Amniotic epithelial cell (primary cell): ENCODE data around the gene NOMO2.
"Not testable (repeated sequence)": the region's sequence is repeated elsewhere in the genome, so short reads cannot be mapped to it uniquely, and the experiment has no call there.

ENCODE experiments used
- DNase-seq: peaks from one replicate; pipeline ENCODE4 v3.0.0-alpha.2; 2010; ENCODE audit warnings: low read depth

NOMO2 gene

GRCh38 chr16:18561727-18562314, at the start of gene NOMO2:
NOMO2 (minus strand) TSS chr16:18562097; CDS start chr16:18562040, 57 bp downstream.
- DNase-seq: peak; percentile 1

GRCh38 chr16:18610147-18610803, 48.4 kb upstream of the NOMO2 start:
- not testable (repeated sequence) for DNase-seq

GRCh38 chr16:18608271-18608670, 46.4 kb upstream of the NOMO2 start:
- not testable (repeated sequence) for DNase-seq

- DNase-seq: not testable (repeated sequence)
Observed at GRCh38 chr16:18603572-18604246, 41.8 kb upstream of the NOMO2 start.

GRCh38 chr16:18598582-18598981, 36.7 kb upstream of the NOMO2 start:
- DNase-seq: not testable (repeated sequence)

- not testable (repeated sequence) for DNase-seq
Observed at GRCh38 chr16:18597734-18598133, 35.8 kb upstream of the NOMO2 start.

GRCh38 chr16:18597319-18597718, 35.4 kb upstream of the NOMO2 start:
- not testable (repeated sequence) for DNase-seq

- not testable (repeated sequence) for DNase-seq
Observed at GRCh38 chr16:18595796-18596195, 33.9 kb upstream of the NOMO2 start.

- DNase-seq: peak; percentile 44
Observed at GRCh38 chr16:18594880-18595279, 33.0 kb upstream of the NOMO2 start.

- DNase-seq: not testable (repeated sequence)
Observed at GRCh38 chr16:18593904-18594303, 32.0 kb upstream of the NOMO2 start.

GRCh38 chr16:18592982-18593381, 31.1 kb upstream of the NOMO2 start:
- not testable (repeated sequence) for DNase-seq

- DNase-seq: peak; percentile 1
Observed at GRCh38 chr16:18591908-18592307, 30.0 kb upstream of the NOMO2 start.

- DNase-seq: not testable (repeated sequence)
Observed at GRCh38 chr16:18591441-18591840, 29.5 kb upstream of the NOMO2 start.

GRCh38 chr16:18589806-18590205, 27.9 kb upstream of the NOMO2 start:
- DNase-seq: not testable (repeated sequence)

- DNase-seq: not testable (repeated sequence)
Observed at GRCh38 chr16:18586560-18587540, 25.0 kb upstream of the NOMO2 start.

- DNase-seq: not testable (repeated sequence)
Observed at GRCh38 chr16:18585789-18586188, 23.9 kb upstream of the NOMO2 start.

GRCh38 chr16:18582902-18583301, 21.0 kb upstream of the NOMO2 start:
- no peak for DNase-seq

- DNase-seq: not testable (repeated sequence)
Observed at GRCh38 chr16:18580396-18580795, 18.5 kb upstream of the NOMO2 start.

GRCh38 chr16:18579261-18579660, 17.4 kb upstream of the NOMO2 start:
- not testable (repeated sequence) for DNase-seq

- DNase-seq: not testable (repeated sequence)
Observed at GRCh38 chr16:18577942-18578341, 16.0 kb upstream of the NOMO2 start.

GRCh38 chr16:18575945-18576344, 14.0 kb upstream of the NOMO2 start:
- DNase-seq: not testable (repeated sequence)
